ENCODE data around the gene CLSTN2.

DNA sequence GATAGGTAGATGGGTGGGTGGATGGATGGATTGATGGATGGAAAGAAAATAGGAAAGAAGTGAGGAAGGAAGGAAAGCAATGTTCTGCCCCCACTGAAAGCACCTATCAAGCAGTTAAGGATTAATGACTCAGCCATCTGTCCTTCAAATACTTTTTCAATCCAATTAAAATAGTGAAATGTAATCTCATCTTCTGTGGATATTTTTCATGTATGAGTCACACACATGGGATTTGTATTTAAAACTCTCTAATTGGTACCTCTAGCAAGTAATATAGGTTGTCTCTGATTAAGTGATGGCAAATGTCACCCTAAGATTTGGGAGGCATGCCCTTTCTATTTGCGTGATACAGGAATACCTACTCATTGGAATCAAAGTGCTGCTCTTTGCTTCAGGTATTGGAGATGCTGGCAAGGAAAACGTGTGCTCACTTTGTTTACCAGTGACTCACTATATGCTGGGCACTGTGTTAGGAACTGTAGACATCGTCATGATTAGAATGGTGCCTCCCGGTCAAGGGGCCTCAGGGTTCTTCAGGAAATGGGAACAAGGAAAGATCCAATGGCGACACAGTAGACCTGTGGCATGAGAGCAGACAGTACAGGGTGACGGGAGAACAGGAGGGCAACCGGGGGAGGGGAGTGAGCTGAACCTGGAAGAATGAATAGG lies 230.1 kb downstream of the CLSTN2 start:
- TF ChIP-seq, protein P1, sequence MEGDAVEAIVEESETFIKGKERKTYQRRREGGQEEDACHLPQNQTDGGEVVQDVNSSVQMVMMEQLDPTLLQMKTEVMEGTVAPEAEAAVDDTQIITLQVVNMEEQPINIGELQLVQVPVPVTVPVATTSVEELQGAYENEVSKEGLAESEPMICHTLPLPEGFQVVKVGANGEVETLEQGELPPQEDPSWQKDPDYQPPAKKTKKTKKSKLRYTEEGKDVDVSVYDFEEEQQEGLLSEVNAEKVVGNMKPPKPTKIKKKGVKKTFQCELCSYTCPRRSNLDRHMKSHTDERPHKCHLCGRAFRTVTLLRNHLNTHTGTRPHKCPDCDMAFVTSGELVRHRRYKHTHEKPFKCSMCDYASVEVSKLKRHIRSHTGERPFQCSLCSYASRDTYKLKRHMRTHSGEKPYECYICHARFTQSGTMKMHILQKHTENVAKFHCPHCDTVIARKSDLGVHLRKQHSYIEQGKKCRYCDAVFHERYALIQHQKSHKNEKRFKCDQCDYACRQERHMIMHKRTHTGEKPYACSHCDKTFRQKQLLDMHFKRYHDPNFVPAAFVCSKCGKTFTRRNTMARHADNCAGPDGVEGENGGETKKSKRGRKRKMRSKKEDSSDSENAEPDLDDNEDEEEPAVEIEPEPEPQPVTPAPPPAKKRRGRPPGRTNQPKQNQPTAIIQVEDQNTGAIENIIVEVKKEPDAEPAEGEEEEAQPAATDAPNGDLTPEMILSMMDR (IDR thresholded peaks at IDR 0.05; ENCODE audit: low read depth, low read length, poor library complexity, severe bottlenecking), result no peak
- TF ChIP-seq EZH2phosphoT487 (IDR thresholded peaks at IDR 0.05; ENCODE audit: borderline replicate concordance, low read length), result no peak

Data from DOHH2 (cell line).